ENCODE data around the gene COL24A1.
A peak's percentile ranks its signal among the peaks of the same experiment; 100 is the strongest.

The COL24A1 gene

GRCh38 chr1:86156566-86157455, at the start of gene COL24A1:
Gene COL24A1 (minus strand): TSS chr1:86156772. CDS start chr1:86156396, 376 bp downstream.
- Histone ChIP-seq H3K4me3 (peak within 1 kb of the TSS; percentile 62), H3K27ac (peak within 1 kb of the TSS in 1 of 2 donors; percentile 48)
- peak; percentile 69 for DNase-seq (ENCODE audit: low spot score)
- TF ChIP-seq, protein P1, sequence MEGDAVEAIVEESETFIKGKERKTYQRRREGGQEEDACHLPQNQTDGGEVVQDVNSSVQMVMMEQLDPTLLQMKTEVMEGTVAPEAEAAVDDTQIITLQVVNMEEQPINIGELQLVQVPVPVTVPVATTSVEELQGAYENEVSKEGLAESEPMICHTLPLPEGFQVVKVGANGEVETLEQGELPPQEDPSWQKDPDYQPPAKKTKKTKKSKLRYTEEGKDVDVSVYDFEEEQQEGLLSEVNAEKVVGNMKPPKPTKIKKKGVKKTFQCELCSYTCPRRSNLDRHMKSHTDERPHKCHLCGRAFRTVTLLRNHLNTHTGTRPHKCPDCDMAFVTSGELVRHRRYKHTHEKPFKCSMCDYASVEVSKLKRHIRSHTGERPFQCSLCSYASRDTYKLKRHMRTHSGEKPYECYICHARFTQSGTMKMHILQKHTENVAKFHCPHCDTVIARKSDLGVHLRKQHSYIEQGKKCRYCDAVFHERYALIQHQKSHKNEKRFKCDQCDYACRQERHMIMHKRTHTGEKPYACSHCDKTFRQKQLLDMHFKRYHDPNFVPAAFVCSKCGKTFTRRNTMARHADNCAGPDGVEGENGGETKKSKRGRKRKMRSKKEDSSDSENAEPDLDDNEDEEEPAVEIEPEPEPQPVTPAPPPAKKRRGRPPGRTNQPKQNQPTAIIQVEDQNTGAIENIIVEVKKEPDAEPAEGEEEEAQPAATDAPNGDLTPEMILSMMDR (IDR thresholded peaks at IDR 0.05): no peak

GRCh38 chr1:86205741-86206140, 49.2 kb upstream of the COL24A1 start:
- TF ChIP-seq, protein P1 (IDR thresholded peaks at IDR 0.05): no peak
- Histone ChIP-seq H3K27ac (no peak overlapping the region), H3K4me3 (no peak overlapping the region)
- no peak for DNase-seq (ENCODE audit: low spot score)

DNA sequence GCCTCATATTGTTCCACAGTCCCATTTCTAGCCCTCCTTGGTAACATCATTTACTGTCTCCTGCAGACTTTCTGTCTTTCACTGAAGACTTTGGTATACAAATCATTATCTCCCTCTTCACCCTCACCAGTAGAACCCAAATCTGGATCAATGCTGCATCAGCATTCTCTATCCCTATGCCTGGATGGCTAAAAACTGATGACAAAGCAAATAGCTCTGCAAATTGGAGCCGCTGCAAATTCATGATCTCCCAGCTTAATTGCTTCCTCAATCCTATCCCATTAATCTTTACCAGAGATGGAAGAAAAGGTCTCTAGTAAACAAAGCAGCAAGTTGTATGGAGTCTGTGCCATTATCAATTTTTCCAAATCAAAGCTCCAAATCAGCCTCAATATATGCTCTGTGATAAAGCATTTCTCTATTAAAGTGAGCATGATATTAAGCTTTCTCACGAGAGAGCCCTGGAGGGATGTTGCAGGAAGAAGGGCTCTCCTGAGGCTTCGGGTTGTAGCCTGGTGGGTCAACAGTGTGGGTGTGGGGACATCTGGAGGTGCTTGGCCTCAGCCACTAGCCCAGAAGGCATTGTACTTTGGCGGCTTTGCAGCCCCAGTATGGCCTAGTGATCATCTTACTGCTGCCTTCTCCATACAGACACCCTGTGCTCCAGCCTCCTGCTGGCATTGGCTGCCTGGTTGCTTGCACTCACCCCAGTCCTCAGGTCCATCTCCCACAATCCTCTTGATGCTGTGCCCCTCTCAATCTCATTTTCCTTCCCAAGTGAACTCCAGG, 46.2 kb upstream of the COL24A1 start:
- DNase-seq (ENCODE audit: low spot score): no peak
- TF ChIP-seq, protein P1 (IDR thresholded peaks at IDR 0.05): no peak

DNA sequence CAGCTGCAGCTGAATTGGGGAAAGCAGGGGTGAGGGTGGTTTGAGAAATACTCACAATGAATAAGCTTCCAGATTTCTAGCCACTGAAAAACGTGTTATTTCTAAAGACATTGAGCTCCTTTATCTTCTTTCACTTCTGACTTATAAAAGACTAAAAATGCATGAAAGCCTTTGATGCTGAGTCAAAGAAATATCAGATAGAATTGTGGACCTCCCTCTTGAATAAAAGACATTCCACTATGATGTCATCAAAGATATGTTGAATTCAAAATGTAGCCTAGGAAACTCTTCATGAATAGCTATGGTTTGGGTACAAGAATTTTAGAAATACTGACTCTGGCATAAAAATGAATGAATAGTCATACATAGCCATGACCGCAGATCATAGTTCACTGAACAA, 44.7 kb upstream of the COL24A1 start:
- no peak for DNase-seq (ENCODE audit: low spot score)
- TF ChIP-seq, protein P1 (IDR thresholded peaks at IDR 0.05): no peak
- Histone ChIP-seq H3K27ac (no peak overlapping the region), H3K4me3 (no peak overlapping the region)

More for the DNA sequence above, 46.2 kb upstream of the COL24A1 start:
- Histone ChIP-seq H3K4me3 (no peak overlapping the region), H3K27ac (no peak overlapping the region)

- TF ChIP-seq, protein P1 (IDR thresholded peaks at IDR 0.05): no peak
- DNase-seq (ENCODE audit: low spot score): no peak
- H3K27ac ChIP-seq: no peak overlapping the region
- no peak overlapping the region for H3K4me3 ChIP-seq
These were observed 44.3 kb upstream of the COL24A1 start for GRCh38 chr1:86200901-86201300.

DNA sequence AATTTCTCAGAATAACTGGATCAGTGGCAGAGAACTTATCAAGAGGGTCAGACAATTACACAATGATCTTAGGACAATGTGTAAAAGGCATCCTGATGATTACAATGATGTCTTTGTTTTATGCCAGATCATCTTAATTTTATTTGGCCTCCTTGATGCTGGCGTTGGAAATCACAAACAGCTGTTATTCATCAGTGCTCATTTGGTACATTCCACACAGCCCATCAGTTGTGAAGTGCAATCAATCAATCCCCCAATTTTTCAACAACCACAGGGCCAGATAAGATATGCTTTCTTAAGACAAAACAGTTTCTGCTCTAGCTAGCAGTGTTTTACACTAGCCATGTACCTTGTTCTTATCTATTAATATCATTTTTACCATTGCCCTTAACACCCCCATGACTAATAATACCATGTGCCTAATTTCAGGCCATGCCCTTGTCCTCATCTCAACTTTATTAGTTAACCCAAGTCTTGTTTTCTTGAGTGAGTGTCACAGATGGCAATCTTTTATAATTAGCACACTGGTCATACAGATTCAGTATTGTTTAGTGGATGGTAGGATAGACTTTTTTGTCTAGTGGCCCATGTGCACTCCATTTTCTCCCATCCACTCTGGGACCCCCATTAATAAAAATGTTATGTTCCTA, 40.8 kb upstream of the COL24A1 start:
- TF ChIP-seq, protein P1 (IDR thresholded peaks at IDR 0.05): no peak
- DNase-seq (ENCODE audit: low spot score): no peak
- Histone ChIP-seq H3K4me3 (no peak overlapping the region), H3K27ac (no peak overlapping the region)

Data from coronary artery (tissue), 2 donors.